K562 (cell line): ENCODE results near the gene MRPL38.
"Not testable (repeated sequence)": the region's sequence is repeated elsewhere in the genome, so short reads cannot be mapped to it uniquely, and the experiment has no call there.

Experiments used
- BMI1 ChIP-seq: fragments of 150-350 bp; IDR thresholded peaks from 2 replicates; pipeline ENCODE4 v1.6.1; 2014; ENCODE audit warnings: low read length
- EZH2 ChIP-seq: IDR thresholded peaks from 2 replicates; pipeline ENCODE4 v1.6.1; 2012; ENCODE audit warnings: low read depth, mild to moderate bottlenecking, inconsistent platforms, low read length, borderline replicate concordance
- L3MBTL2 ChIP-seq: fragments of 450-650 bp; IDR thresholded peaks from 2 replicates; pipeline ENCODE4 v1.6.1; 2016; ENCODE audit warnings: mild to moderate bottlenecking, moderate library complexity
- MYBL2 ChIP-seq, 2 experiments: fragments of 450-650 bp in 1 of 2; sonication (generic) in 1 of 2; formaldehyde crosslinking in 1 of 2; IDR thresholded peaks; 2 replicates each; pipeline versions ENCODE4 v1.6.1 to v1.8.1; 2017 to 2022; ENCODE audit warnings: borderline replicate concordance in 1 of 2, inconsistent platforms in 1 of 2, low read depth in 1 of 2, mild to moderate bottlenecking in 1 of 2, missing genetic modification reagents in 1 of 2, moderate library complexity in 1 of 2
- MYNN ChIP-seq, 2 experiments: sonication (generic); formaldehyde crosslinking in 1 of 2; IDR thresholded peaks; 2 replicates each; pipeline versions ENCODE4 v1.5.0 to v1.6.1; 2016 to 2020; ENCODE audit warnings: antibody characterized with exemption in 1 of 2, missing genetic modification reagents in 1 of 2
- POLR2AphosphoS5 ChIP-seq: IDR thresholded peaks from 2 replicates; pipeline ENCODE4 v1.6.1; 2011; ENCODE audit warnings: mild to moderate bottlenecking, low read depth, low read length, moderate library complexity; ENCODE audit not compliant: control insufficient read depth, insufficient read depth
- SIN3A ChIP-seq, 2 experiments: fragments of 150-350 bp in 1 of 2; IDR thresholded peaks; 2 replicates each; pipeline ENCODE4 v1.6.1; 2011 to 2016; ENCODE audit warnings: borderline replicate concordance in 2 of 2, low read depth in 2 of 2, low read length in 2 of 2, mild to moderate bottlenecking in 2 of 2, moderate library complexity in 2 of 2; ENCODE audit not compliant: control insufficient read depth in 1 of 2
- ZFPM2 ChIP-seq: fragments of 250-450 bp; sonication (Bioruptor Pico); IDR thresholded peaks from 2 replicates; pipeline ENCODE4 v1.5.1; 2022; ENCODE audit warnings: mild to moderate bottlenecking
- ZNF695 ChIP-seq: fragments of 450-650 bp; formaldehyde crosslinking; IDR thresholded peaks from 2 replicates; pipeline ENCODE4 v1.4.0; 2020; ENCODE audit warnings: mild to moderate bottlenecking, moderate library complexity
- TF ChIP-seq, protein P1 (sequence below), 3 experiments: IDR thresholded peaks in 2 of 3; conservative IDR thresholded peaks in 1 of 3; 2 replicates each; pipeline ENCODE4 v1.5.1; 2011 to 2012; ENCODE audit warnings: low read length in 3 of 3, mild to moderate bottlenecking in 3 of 3, control low read depth in 2 of 3, improper control_type of control experiment in 1 of 3, inconsistent platforms in 1 of 3, low read depth in 1 of 3, mixed read lengths in 1 of 3, moderate library complexity in 1 of 3; ENCODE audit not compliant: insufficient read depth in 2 of 3
- TF ChIP-seq, protein P2 (sequence below): fragments of 250-450 bp; sonication (Bioruptor Pico); IDR thresholded peaks from 2 replicates; pipeline ENCODE4 v1.5.0; 2020; ENCODE audit warnings: mild to moderate bottlenecking, borderline replicate concordance

DNA sequence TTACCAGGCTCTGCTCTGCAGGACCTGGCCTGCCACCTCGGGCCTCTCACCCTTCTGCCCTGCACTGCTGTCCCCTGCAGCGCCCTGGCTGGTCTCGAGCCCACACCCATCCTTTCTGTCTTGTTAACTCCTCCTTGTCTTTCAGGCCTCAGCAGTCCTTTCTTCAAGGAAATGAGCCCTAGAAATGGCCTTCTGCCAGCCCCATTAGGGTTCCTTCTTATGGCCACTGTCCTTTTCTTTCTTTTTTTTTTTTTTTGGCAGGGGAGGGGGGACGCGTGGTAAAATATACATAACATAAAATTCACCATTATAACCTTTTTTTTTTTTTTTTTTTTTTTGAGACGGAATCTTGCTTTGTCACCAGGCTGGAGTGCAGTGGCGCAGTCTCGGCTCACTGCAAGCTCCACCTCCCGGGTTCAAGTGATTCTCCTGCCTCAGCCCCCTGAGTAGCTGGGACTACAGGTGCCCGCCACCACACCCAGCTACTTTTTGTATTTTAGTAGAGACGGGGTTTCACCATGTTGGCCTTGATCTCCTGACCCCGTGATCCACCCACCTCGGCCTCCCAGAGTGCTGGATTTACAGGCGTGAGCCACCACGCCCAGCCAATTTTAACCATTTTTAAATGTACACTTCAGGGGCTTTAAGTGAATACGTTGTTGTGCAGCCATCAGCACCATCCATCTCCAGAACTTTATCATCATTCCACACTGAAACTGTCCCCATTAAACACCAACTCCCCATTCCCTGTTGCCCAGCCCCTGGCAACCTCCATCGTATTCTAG lies 39.1 kb downstream of the MRPL38 start:
- not testable (repeated sequence) for TF ChIP-seq EZH2; ZNF695 (CRISPR knock-in tag); BMI1; SIN3A (IDR thresholded peaks at IDR 0.05; ENCODE audit: borderline replicate concordance in 2 of 2, control insufficient read depth in 1 of 2, low read depth in 2 of 2, low read length in 2 of 2); L3MBTL2; POLR2AphosphoS5; ZFPM2; MYBL2 (IDR thresholded peaks at IDR 0.05; ENCODE audit: low read depth); MYBL2 (CRISPR knock-in tag; IDR thresholded peaks at IDR 0.05; ENCODE audit: borderline replicate concordance); MYNN (IDR thresholded peaks at IDR 0.05); MYNN (CRISPR knock-in tag; IDR thresholded peaks at IDR 0.05)
- TF ChIP-seq, protein P1, sequence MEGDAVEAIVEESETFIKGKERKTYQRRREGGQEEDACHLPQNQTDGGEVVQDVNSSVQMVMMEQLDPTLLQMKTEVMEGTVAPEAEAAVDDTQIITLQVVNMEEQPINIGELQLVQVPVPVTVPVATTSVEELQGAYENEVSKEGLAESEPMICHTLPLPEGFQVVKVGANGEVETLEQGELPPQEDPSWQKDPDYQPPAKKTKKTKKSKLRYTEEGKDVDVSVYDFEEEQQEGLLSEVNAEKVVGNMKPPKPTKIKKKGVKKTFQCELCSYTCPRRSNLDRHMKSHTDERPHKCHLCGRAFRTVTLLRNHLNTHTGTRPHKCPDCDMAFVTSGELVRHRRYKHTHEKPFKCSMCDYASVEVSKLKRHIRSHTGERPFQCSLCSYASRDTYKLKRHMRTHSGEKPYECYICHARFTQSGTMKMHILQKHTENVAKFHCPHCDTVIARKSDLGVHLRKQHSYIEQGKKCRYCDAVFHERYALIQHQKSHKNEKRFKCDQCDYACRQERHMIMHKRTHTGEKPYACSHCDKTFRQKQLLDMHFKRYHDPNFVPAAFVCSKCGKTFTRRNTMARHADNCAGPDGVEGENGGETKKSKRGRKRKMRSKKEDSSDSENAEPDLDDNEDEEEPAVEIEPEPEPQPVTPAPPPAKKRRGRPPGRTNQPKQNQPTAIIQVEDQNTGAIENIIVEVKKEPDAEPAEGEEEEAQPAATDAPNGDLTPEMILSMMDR (IDR thresholded peaks at IDR 0.05 in 2 of 3, conservative IDR thresholded peaks at IDR 0.05 in 1 of 3; ENCODE audit: insufficient read depth in 2 of 3, low read depth in 1 of 3, low read length in 3 of 3) = not testable (repeated sequence)
- TF ChIP-seq, protein P2, sequence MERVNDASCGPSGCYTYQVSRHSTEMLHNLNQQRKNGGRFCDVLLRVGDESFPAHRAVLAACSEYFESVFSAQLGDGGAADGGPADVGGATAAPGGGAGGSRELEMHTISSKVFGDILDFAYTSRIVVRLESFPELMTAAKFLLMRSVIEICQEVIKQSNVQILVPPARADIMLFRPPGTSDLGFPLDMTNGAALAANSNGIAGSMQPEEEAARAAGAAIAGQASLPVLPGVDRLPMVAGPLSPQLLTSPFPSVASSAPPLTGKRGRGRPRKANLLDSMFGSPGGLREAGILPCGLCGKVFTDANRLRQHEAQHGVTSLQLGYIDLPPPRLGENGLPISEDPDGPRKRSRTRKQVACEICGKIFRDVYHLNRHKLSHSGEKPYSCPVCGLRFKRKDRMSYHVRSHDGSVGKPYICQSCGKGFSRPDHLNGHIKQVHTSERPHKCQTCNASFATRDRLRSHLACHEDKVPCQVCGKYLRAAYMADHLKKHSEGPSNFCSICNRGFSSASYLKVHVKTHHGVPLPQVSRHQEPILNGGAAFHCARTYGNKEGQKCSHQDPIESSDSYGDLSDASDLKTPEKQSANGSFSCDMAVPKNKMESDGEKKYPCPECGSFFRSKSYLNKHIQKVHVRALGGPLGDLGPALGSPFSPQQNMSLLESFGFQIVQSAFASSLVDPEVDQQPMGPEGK (CRISPR knock-in tag) = not testable (repeated sequence)
